ENCODE data around the gene CARS2.
"Not testable (repeated sequence)": the region's sequence is repeated elsewhere in the genome, so short reads cannot be mapped to it uniquely, and the experiment has no call there.

CARS2 gene

GRCh38 chr13:110610955-110611595 is 94.8 kb downstream of the CARS2 start:
- DNase-seq, result no peak

DNA sequence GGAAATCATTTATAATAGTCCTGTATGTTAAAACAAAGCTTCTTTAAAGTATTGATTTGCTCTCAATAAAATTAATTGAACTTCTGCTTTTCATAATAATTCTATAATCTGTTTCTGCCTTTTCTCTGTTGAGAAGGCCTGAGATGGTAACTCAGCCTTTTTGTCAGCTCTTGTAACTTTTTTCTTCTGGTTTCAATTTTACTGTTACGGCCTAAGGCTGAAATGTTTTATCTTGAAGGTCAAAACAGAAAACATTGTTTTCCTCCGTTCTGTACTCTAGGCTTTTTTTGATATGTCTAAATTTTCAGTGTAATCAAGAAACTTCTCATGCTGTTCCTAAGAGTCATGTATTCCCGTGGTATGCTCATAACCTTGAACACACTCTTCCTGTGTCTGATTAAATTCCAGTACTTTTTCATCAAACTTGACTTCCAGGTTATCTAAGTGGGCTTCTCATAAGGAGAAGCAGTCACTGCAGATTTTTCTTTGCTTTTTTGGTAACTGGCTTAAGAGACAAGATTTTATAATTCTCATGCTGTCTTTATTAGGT is 98.2 kb downstream of the CARS2 start:
- DNase-seq, result no peak

- DNase-seq, result not testable (repeated sequence)
Measured at GRCh38 chr13:110606281-110606680, 99.6 kb downstream of the CARS2 start.

GRCh38 chr13:110605132-110605531 is 100.8 kb downstream of the CARS2 start:
- no peak for DNase-seq

DNA sequence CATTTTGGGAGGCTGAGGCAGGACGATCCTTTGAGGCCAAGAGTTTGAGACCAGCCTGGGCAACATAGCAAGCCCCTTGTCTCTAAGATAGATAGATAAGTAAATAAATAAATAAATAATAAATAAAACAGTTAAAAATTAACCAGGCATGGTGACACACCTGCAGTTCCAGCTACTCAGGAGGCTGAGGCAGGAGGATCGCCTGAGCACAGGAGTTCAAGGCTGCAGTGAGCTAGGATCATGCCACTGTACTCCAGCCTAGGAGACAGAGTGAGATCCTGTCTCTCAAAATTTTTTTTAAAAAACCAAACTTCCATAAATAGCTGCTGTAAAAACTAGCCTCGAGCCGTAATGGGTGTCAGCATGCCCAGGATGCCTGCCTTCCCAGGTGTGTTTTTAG is 104.9 kb downstream of the CARS2 start:
- no peak for DNase-seq

DNA sequence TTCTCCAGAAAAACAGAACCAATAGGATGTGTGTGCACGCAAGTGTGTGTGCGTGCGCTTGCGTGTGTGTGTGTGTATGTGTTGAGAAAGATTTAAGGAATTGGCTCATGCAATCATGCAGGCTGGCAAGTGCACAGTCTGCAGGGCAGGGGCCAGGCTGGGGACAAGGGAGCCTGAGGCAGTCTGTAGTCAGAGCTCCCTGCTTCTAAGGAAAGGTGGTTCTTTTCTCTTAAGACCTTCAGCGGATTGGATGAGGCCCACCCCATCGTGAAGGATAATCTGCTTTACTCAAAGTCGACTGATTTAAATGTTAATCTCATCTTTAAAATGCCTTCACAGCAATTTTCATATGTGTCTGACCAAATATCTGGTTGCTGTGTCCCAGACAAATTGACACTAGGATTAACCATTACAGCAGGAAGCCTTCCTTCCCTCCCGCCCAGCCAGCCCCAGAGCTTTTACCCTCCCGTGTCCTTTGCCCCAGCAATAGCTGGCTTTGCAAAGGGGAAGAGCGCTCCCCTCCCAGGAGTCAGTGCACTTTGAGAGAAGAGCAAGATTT is 105.6 kb downstream of the CARS2 start:
- no peak for DNase-seq

DNA sequence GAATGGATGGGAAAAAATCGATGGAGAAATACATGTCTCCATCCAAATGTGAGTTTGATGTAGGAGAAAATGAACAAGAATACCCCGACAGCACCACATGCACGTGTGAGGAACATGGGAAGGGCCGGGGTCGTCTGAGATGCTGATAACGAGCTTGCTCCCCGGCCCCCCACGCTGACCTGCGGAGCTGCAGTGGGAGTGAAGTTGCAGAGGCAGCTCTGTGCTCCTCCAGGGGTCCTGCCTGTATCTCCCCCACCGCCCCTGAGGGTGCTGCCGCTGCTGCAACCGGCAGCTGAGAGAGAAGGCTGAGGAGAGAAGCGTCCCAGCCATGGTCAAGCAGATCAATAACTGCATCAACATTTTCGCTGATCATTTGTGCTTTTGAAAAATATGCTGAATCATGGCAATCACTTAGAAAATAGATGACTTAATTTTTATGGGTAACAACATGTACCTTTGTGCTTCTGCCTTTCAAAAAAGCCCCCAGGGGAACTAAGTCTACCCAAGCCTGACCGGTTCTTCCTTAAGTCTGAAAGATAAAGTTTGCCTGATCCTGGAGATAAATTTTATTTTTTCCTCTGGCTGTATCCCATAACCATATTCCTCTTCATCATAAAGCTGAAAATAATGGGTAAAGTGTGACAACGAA is 108.8 kb downstream of the CARS2 start:
- DNase-seq, result no peak

GRCh38 chr13:110593430-110594130 is 112.3 kb downstream of the CARS2 start:
- peak; percentile 77 for DNase-seq

DNA sequence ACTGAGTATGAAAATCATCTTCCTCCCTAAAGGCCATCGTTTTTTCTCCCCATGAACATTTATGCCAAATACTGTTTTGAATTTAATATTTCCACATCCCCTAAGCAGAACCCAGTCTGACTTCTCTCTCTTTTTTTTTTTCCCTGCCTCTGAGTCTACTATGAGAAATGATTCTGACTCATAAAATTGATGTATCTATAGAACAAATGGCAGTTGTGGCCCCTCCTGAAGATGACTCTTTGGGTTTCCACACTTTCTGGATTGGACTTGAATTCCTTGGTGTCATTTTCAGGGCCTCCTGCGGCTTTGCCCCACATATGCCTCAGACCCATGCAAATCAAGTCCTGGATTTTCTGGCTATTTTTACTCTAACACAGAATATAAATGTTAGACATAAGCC is 113.3 kb downstream of the CARS2 start:
- DNase-seq, result no peak
